Measurements from ENCODE around the gene NHERF1. TPM values are rescaled to one million over a fixed set of nuclear protein-coding genes. Genes with fewer than 3 reads are reported as not detected.

NHERF1 gene
- total and polyA plus RNA-seq, 2 of the 13 experiments (the other 11 are each of a cell fraction or from before 2014, with no cell fraction given): 169 to 269 TPM

- TF ChIP-seq DMTF1 (CRISPR knock-in tag; IDR thresholded peaks at IDR 0.05) (no peak), NFE2L1 (CRISPR knock-in tag; IDR thresholded peaks at IDR 0.05; ENCODE audit: borderline replicate concordance) (no peak), HIVEP1 (CRISPR knock-in tag; IDR thresholded peaks at IDR 0.05) (peak; percentile 91), ZNF672 (CRISPR knock-in tag; IDR thresholded peaks at IDR 0.05) (no peak), YEATS4 (CRISPR knock-in tag; IDR thresholded peaks at IDR 0.05; ENCODE audit: borderline replicate concordance) (peak; percentile 75; the same call in 1 of the 2 replicates), PRDM15 (CRISPR knock-in tag; IDR thresholded peaks at IDR 0.05) (peak; percentile 69; the same call in 1 of the 2 replicates), RORA (CRISPR knock-in tag; IDR thresholded peaks at IDR 0.05) (no peak), POLR2AphosphoS2 (IDR thresholded peaks at IDR 0.05; ENCODE audit: low read depth, low read length) (peak; percentile 60; the same call in 1 of the 2 replicates), ZZZ3 (CRISPR knock-in tag; IDR thresholded peaks at IDR 0.05; ENCODE audit: borderline replicate concordance) (no peak), SAFB2 (CRISPR knock-in tag; IDR thresholded peaks at IDR 0.05; ENCODE audit: borderline replicate concordance, low read depth) (0 out of 2 replicates have a peak, but pooled peaks have one; percentile 47), SIX1 (CRISPR knock-in tag; IDR thresholded peaks at IDR 0.05; ENCODE audit: borderline replicate concordance) (peak; percentile 56; the same call in 1 of the 2 replicates), IRF2 (CRISPR knock-in tag; IDR thresholded peaks at IDR 0.05) (peak; percentile 93), TRAFD1 (CRISPR knock-in tag; IDR thresholded peaks at IDR 0.05; ENCODE audit: borderline replicate concordance) (0 out of 2 replicates have a peak, but pooled peaks have one; percentile 91), AGO2 (optimal IDR thresholded peaks at IDR 0.05; ENCODE audit: low read depth, low read length) (no peak), NR3C1 (CRISPR knock-in tag; IDR thresholded peaks at IDR 0.05) (no peak), ZNF639 (CRISPR knock-in tag; conservative IDR thresholded peaks at IDR 0.05) (no peak), ZNF350 (CRISPR knock-in tag; IDR thresholded peaks at IDR 0.05; ENCODE audit: borderline replicate concordance, low read depth) (peak; percentile 62)
These were observed 15.3 kb downstream of the NHERF1 start (continued) for GRCh38 chr17:74763565-74764387.
